Measurements from ENCODE around the gene MALRD1.

DNA sequence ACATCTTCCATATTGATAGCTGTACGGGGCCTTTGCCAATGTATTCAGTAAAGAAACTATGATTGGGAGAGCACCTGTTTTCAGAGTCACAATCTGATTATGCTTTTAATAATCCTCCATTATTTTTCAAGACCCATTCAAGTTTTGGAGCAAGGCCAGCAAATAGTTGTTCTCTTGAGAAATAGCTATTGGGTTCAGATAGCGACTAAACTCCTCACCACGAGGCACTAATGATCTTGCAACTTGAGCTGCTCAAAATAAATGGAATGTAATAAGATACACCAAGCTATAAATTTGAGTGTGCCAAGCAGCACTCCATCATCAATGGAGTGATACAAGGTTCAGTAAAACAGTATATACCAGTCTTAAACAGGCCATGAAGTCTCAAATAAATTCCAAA is 7.4 kb upstream of the MALRD1 start:
- TF ChIP-seq CTCF (IDR thresholded peaks at IDR 0.05) (no peak), POLR2A (IDR thresholded peaks at IDR 0.05) (no peak)

All from body of pancreas (tissue), 4 donors.